K562 (cell line): ENCODE data around the gene UBE2L6. TPM values are rescaled to one million over a fixed set of nuclear protein-coding genes. Genes with fewer than 3 reads are reported as not detected.

ENCODE experiments used
- ATAC-seq: fragments of 200-7000 bp; cut with Tn5 transposase; 3 replicates; pipeline ENCODE4 v1.9.1; 2020; ENCODE audit warnings: moderate library complexity
- BruUV-seq: library from RNA; stranded (reverse); fragments of 400-500 nt; replicated peaks from 2 replicates; lab custom pipeline; 2021; lab: Mats Ljungman, UMichigan
- CTCF ChIA-PET: fragments of 300-600 bp; formaldehyde crosslinking; extraction: SDS; loops from one replicate; lab custom pipeline; 2021; ENCODE audit warnings: low intra/inter-chr PET ratio; lab: Yijun Ruan, JAX
- POLR2A ChIA-PET: fragments of 300-600, 350-650 bp; sonication (Branson Sonifier 250); formaldehyde crosslinking; extraction: SDS; loops from one replicate; lab custom pipeline; 2021; ENCODE audit warnings: antibody characterized with exemption, inconsistent platforms; lab: Yijun Ruan, JAX
- DNase-seq, 4 experiments: peaks; one replicate each; pipeline versions ENCODE4 v3.0.0 to v3.0.0-alpha.2; 2011 to 2018; ENCODE audit warnings: low spot score in 3 of 4, mixed read lengths in 3 of 4; ENCODE audit errors: extremely low read depth in 1 of 4
- FAIRE-seq: peaks from 2 replicates; lab custom pipeline; 2011; peaks lifted over from hg19 to GRCh38; lab: Jason Lieb, UNC
- H2AFZ ChIP-seq: 2 replicates; pipeline ENCODE4 v1.6.0; 2011; ENCODE audit warnings: low read depth, low read length, control low read depth, inconsistent platforms
- H3K27ac ChIP-seq: fragments of 200-600 bp; 3 replicates; pipeline ENCODE4 v1.8.0; 2011; ENCODE audit warnings: low read depth, mild to moderate bottlenecking, control low read depth, inconsistent platforms, low read length, moderate library complexity, mixed read lengths; ENCODE audit errors: extremely low read depth
- H3K27me3 ChIP-seq, 2 experiments: fragments of 300-600 bp in 1 of 2; 2 replicates in 1 of 2; 3 replicates in 1 of 2; pipeline versions ENCODE4 v1.6.0 to v1.8.0; 2011; ENCODE audit warnings: inconsistent platforms in 2 of 2, low read length in 2 of 2, mild to moderate bottlenecking in 1 of 2, mixed read lengths in 1 of 2, moderate library complexity in 1 of 2; ENCODE audit not compliant: control insufficient read depth in 2 of 2, insufficient read depth in 2 of 2
- H3K36me3 ChIP-seq: fragments of 300-600 bp; 3 replicates; pipeline ENCODE4 v1.8.0; 2011; ENCODE audit warnings: mild to moderate bottlenecking, low read length, inconsistent platforms; ENCODE audit not compliant: control insufficient read depth, insufficient read depth
- H3K4me1 ChIP-seq, 2 experiments: fragments of 200-600 bp in 1 of 2; replicated peaks in 1 of 2; 2 replicates in 1 of 2; 3 replicates in 1 of 2; pipeline versions ENCODE4 v1.5.1 to v1.8.0; 2011; ENCODE audit warnings: inconsistent platforms in 2 of 2, low read length in 2 of 2, mild to moderate bottlenecking in 1 of 2, mixed read lengths in 1 of 2, moderate library complexity in 1 of 2; ENCODE audit not compliant: control insufficient read depth in 2 of 2, insufficient read depth in 2 of 2
- H3K4me2 ChIP-seq: 2 replicates; pipeline ENCODE4 v1.6.1; 2011; ENCODE audit warnings: low read length, control low read depth, inconsistent platforms, mixed read lengths; ENCODE audit not compliant: insufficient read depth
- H3K4me3 ChIP-seq: fragments of 200-600 bp; sonication (generic), shearing (Covaris generic); 2 replicates; pipeline ENCODE4 v1.5.1; 2016; ENCODE audit warnings: control low read depth, inconsistent platforms
- H3K79me2 ChIP-seq: fragments of 200-600 bp; 3 replicates; pipeline ENCODE4 v1.8.0; 2011; ENCODE audit warnings: low read length, inconsistent platforms; ENCODE audit not compliant: control insufficient read depth, insufficient read depth
- H3K9ac ChIP-seq, 2 experiments: 2 replicates each; pipeline versions ENCODE4 v1.6.0 to v1.6.1; 2011; ENCODE audit warnings: low read depth in 2 of 2, low read length in 2 of 2, control low read depth in 1 of 2, inconsistent platforms in 1 of 2, mild to moderate bottlenecking in 1 of 2, mixed read lengths in 1 of 2; ENCODE audit not compliant: insufficient read depth in 1 of 2
- H3K9me1 ChIP-seq: one replicate; pipeline ENCODE4 v1.6.0; 2011; ENCODE audit warnings: inconsistent platforms, mild to moderate bottlenecking, low read length, moderate library complexity; ENCODE audit not compliant: control insufficient read depth, insufficient read depth
- H3K9me3 ChIP-seq: replicated peaks from 2 replicates; pipeline ENCODE4 v1.5.1; 2011; ENCODE audit warnings: low read depth, low read length, inconsistent platforms; ENCODE audit not compliant: control insufficient read depth, insufficient read depth
- H4K20me1 ChIP-seq: replicated peaks from 2 replicates; pipeline ENCODE4 v1.6.1; 2011; ENCODE audit warnings: low read length, inconsistent platforms, mixed read lengths; ENCODE audit not compliant: control insufficient read depth, insufficient read depth
- ASH1L ChIP-seq: fragments of 450-650 bp; IDR thresholded peaks from 2 replicates; pipeline ENCODE4 v1.6.1; 2018; ENCODE audit warnings: borderline replicate concordance, mild to moderate bottlenecking, low read depth; ENCODE audit not compliant: partially characterized antibody
- IRF2 ChIP-seq: sonication (generic); formaldehyde crosslinking; IDR thresholded peaks from 2 replicates; pipeline ENCODE4 v1.8.1; 2022; ENCODE audit warnings: mild to moderate bottlenecking, missing genetic modification reagents
- NR1H2 ChIP-seq: sonication (generic); formaldehyde crosslinking; IDR thresholded peaks from 2 replicates; pipeline ENCODE4 v1.4.0; 2020; ENCODE audit warnings: mild to moderate bottlenecking, missing genetic modification reagents
- SUPT5H ChIP-seq: fragments of 450-650 bp; IDR thresholded peaks from 2 replicates; pipeline ENCODE4 v1.6.1; 2016
- TEAD2 ChIP-seq: fragments of 450-650 bp; IDR thresholded peaks from 2 replicates; pipeline ENCODE4 v1.6.1; 2016; ENCODE audit warnings: missing genetic modification characterization, control low read depth, missing compliant biosample characterization
- ZNF146 ChIP-seq: IDR thresholded peaks from one replicate; pipeline ENCODE4 v1.6.1; 2018; ENCODE audit warnings: missing compliant biosample characterization; ENCODE audit not compliant: unreplicated experiment
- ZNF165 ChIP-seq: fragments of 250-450 bp; sonication (Bioruptor Pico); IDR thresholded peaks from 2 replicates; pipeline ENCODE4 v1.4.0; 2020; ENCODE audit warnings: borderline replicate concordance
- ZNF347 ChIP-seq: fragments of 450-650 bp; formaldehyde crosslinking; IDR thresholded peaks from 2 replicates; pipeline ENCODE4 v1.4.0; 2020; ENCODE audit warnings: low read depth, mild to moderate bottlenecking, moderate library complexity
- WGBS: fragments of 100-300 bp; shearing (Covaris generic); methylation state at CpG from one replicate; pipeline ENCODE4 v1.1.6; 2016; ENCODE audit warnings: low coverage, mixed read lengths; ENCODE audit not compliant: insufficient coverage; ENCODE audit errors: missing lambda C conversion rate; 5-methylcytosine and 5-hydroxymethylcytosine counted together
- in situ Hi-C: fragments of 300-500 bp; cut with MboI; formaldehyde crosslinking; loops from 4 replicates; pipeline ENCODE4 v1.15.0; 2018; ENCODE audit warnings: inconsistent platforms, mixed read lengths
- intact Hi-C: fragments of 100-400 bp; cut with micrococcal nuclease; formaldehyde crosslinking; loops from 2 replicates; pipeline ENCODE4 v1.14.2; 2022
- polyA plus RNA-seq, 8 experiments: library from polyadenylated mRNA; depleted of rRNA in 4 of 8; stranded (reverse) in 5 of 8; unstranded in 3 of 8; fragments of >200 nt; fragmentation: Nextera tagmentation in 2 of 8; fragmentation: Illumina TruSeq in 1 of 8; extraction: Ambion mirVana in 2 of 8; extraction: Trizol in 1 of 8; gene quantifications; 2 replicates each; pipeline versions ENCODE4 v1.2.1 to v1.2.3, GENCODE V29; 2011 to 2014; ENCODE audit warnings: inconsistent platforms in 1 of 8, missing spikeins in 1 of 8
- total RNA-seq, 7 experiments: library from RNA; depleted of rRNA in 6 of 7; stranded (reverse); fragments of >200 nt in 6 of 7; fragmentation: Illumina TruSeq in 2 of 7; extraction: Trizol in 2 of 7; gene quantifications; 2 replicates each; pipeline versions ENCODE4 v1.2.1 to v1.2.3, GENCODE V29; 2011 to 2021; ENCODE audit warnings: low replicate concordance in 1 of 7

UBE2L6 gene
- total and polyA plus RNA-seq, 9 of the 15 experiments (the other 6 are each of a cell fraction or from before 2014, with no cell fraction given) = 5.9 to 24.9 (median 9.7) TPM

DNA sequence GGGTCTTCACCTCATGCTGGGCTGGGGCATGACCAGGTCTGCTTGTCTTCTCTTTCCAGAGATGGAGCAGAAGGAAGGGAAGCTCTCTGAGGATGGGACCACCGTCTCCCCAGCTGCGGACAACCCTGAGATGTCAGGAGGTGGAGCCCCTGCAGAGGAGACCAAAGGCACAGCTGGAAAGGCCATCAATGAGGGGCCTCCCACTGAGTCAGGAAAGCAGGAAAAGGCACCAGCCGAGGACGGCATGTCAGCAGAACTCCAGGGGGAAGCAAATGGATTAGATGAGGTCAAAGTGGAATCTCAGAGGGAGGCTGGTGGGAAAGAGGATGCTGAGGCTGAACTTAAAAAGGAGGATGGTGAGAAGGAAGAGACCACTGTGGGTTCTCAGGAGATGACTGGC lies 24.9 kb downstream of the UBE2L6 start:
- Histone ChIP-seq H3K9ac (no peak overlapping the region), H3K4me2 (no peak overlapping the region), H3K27me3 (peaks cover 0 to 14% of the 10 kb centered on the region in 2 experiments; a peak in 2 of 5 replicates), H3K36me3 (no peaks in the 10 kb centered on the region), H3K9me3 (no peaks in the 10 kb centered on the region), H3K4me1 (peaks cover 4 to 9% of the 10 kb centered on the region in 2 experiments; a peak in 4 of 5 replicates), H3K27ac (no peak overlapping the region), H3K9me1 (no peaks in the 10 kb centered on the region), H3K4me3 (no peak overlapping the region), H4K20me1 (no peaks in the 10 kb centered on the region), H3K79me2 (no peaks in the 10 kb centered on the region), H2AFZ (no peak overlapping the region)
- DNase-seq (no peak), FAIRE-seq (no peak), ATAC-seq (no peak)
- POLR2A ChIA-PET = interaction anchor here (0.5 kb wide), 1 partner anchor 154 kb away, joined by 3 read pairs; no protein-coding TSS in a partner anchor
- CTCF ChIA-PET = no interaction called here
- in situ Hi-C loops (no loop called here), intact Hi-C loops (no loop called here)
- TF ChIP-seq ZNF165 (CRISPR knock-in tag) (no peak), ASH1L (no peak), SUPT5H (no peak), TEAD2 (no peak), ZNF146 (CRISPR knock-in tag) (no peak), IRF2 (CRISPR knock-in tag) (no peak), ZNF347 (no peak), NR1H2 (CRISPR knock-in tag) (no peak)
- 37% methylated on average over 4 of the region's 4 CpGs for WGBS
- BruUV-seq = no TSS peak
